Neuronal stem cell (in vitro differentiated cells): ENCODE data around the gene THBS2.
A peak's percentile ranks its signal among the peaks of the same experiment; 100 is the strongest.

Experiments used
- DNase-seq: peaks from one replicate; pipeline ENCODE4 v3.0.0-alpha.2; 2013; ENCODE audit warnings: low spot score
- H2AFZ ChIP-seq: one replicate; pipeline ENCODE4 v1.6.1; 2013; ENCODE audit warnings: mild to moderate bottlenecking, low read length, inconsistent platforms
- H2AK5ac ChIP-seq: 2 replicates; pipeline ENCODE4 v1.6.1; 2013; ENCODE audit warnings: low read depth, mild to moderate bottlenecking, inconsistent platforms, low read length, moderate library complexity, mixed read lengths
- H2BK120ac ChIP-seq: 2 replicates; pipeline ENCODE4 v1.6.1; 2013; ENCODE audit warnings: low read depth, mild to moderate bottlenecking, inconsistent platforms, low read length, moderate library complexity, mixed read lengths
- H2BK12ac ChIP-seq: one replicate; pipeline ENCODE4 v1.6.1; 2013; ENCODE audit warnings: low read length, inconsistent platforms
- H2BK15ac ChIP-seq: 2 replicates; pipeline ENCODE4 v1.6.1; 2013; ENCODE audit warnings: mild to moderate bottlenecking, low read length, inconsistent platforms, mixed read lengths
- H2BK5ac ChIP-seq: one replicate; pipeline ENCODE4 v1.6.1; 2013; ENCODE audit warnings: inconsistent platforms, mild to moderate bottlenecking, low read length, moderate library complexity
- H3K14ac ChIP-seq: one replicate; pipeline ENCODE4 v1.6.1; 2013; ENCODE audit warnings: low read length, inconsistent platforms
- H3K18ac ChIP-seq: 2 replicates; pipeline ENCODE4 v1.6.1; 2013; ENCODE audit warnings: low read length, inconsistent platforms
- H3K23ac ChIP-seq: 2 replicates; pipeline ENCODE4 v1.6.1; 2013; ENCODE audit warnings: low read depth, mild to moderate bottlenecking, mixed read lengths, low read length, inconsistent platforms; ENCODE audit not compliant: poor library complexity
- H3K27ac ChIP-seq: replicated peaks from 3 replicates; pipeline ENCODE4 v1.5.1; 2013; ENCODE audit warnings: low read length, inconsistent platforms
- H3K27me3 ChIP-seq, 3 experiments: 2 replicates each; pipeline ENCODE4 v1.6.1; 2013; ENCODE audit warnings: low read length in 3 of 3, mild to moderate bottlenecking in 2 of 3, inconsistent platforms in 1 of 3, low read depth in 1 of 3, mixed read lengths in 1 of 3, moderate library complexity in 1 of 3; ENCODE audit not compliant: control insufficient read depth in 3 of 3, insufficient read depth in 3 of 3
- H3K36me3 ChIP-seq, 2 donors: replicated peaks in 1 of 2; 2 replicates each; pipeline ENCODE4 v1.6.1; 2013; ENCODE audit warnings: low read length in 2 of 2; ENCODE audit not compliant: control insufficient read depth in 2 of 2, insufficient read depth in 2 of 2
- H3K4ac ChIP-seq: 2 replicates; pipeline ENCODE4 v1.6.1; 2013; ENCODE audit warnings: inconsistent platforms, mild to moderate bottlenecking, low read length, moderate library complexity
- H3K4me1 ChIP-seq, 2 donors: 1 replicate in 1 of 2; 2 replicates in 1 of 2; pipeline ENCODE4 v1.6.1; 2013; ENCODE audit warnings: low read length in 2 of 2, low read depth in 1 of 2; ENCODE audit not compliant: control insufficient read depth in 2 of 2, insufficient read depth in 1 of 2
- H3K4me2 ChIP-seq: one replicate; pipeline ENCODE4 v1.6.1; 2013; ENCODE audit warnings: mild to moderate bottlenecking, low read length, inconsistent platforms; ENCODE audit not compliant: insufficient read depth, poor library complexity, severe bottlenecking
- H3K4me3 ChIP-seq, 2 donors: 2 replicates each; pipeline ENCODE4 v1.5.1; 2013; ENCODE audit warnings: low read length in 2 of 2, mild to moderate bottlenecking in 2 of 2, inconsistent platforms in 1 of 2, moderate library complexity in 1 of 2
- H3K79me1 ChIP-seq: one replicate; pipeline ENCODE4 v1.6.1; 2013; ENCODE audit warnings: low read depth, mild to moderate bottlenecking, inconsistent platforms, low read length, moderate library complexity
- H3K9ac ChIP-seq: one replicate; pipeline ENCODE4 v1.6.1; 2013; ENCODE audit warnings: mild to moderate bottlenecking, low read depth, low read length, inconsistent platforms; ENCODE audit not compliant: poor library complexity
- H3K9me3 ChIP-seq, 2 donors: replicated peaks in 1 of 2; 2 replicates each; pipeline versions ENCODE3 to v1.6.1; 2013; ENCODE audit warnings: low read length in 2 of 2, mild to moderate bottlenecking in 2 of 2, inconsistent platforms in 1 of 2, low read depth in 1 of 2, mixed read lengths in 1 of 2, moderate library complexity in 1 of 2; ENCODE audit not compliant: control insufficient read depth in 2 of 2, insufficient read depth in 1 of 2
- H4K8ac ChIP-seq: one replicate; pipeline ENCODE4 v1.6.1; 2013; ENCODE audit warnings: low read depth, mild to moderate bottlenecking, inconsistent platforms, low read length, moderate library complexity
- H4K91ac ChIP-seq: one replicate; pipeline ENCODE4 v1.6.1; 2013; ENCODE audit warnings: low read length, low read depth, mild to moderate bottlenecking, inconsistent platforms; ENCODE audit not compliant: poor library complexity
- WGBS, 2 donors: extraction: QIAGEN DNeasy Blood & Tissue Kit; methylation state at CpG; one replicate each; pipeline ENCODE4 v1.1.7; 2013; ENCODE audit warnings: missing lambda C conversion rate in 2 of 2, mixed read lengths in 1 of 2; ENCODE audit not compliant: insufficient read length in 2 of 2, insufficient replicate concordance in 1 of 2; ENCODE audit errors: extremely low coverage in 2 of 2; 5-methylcytosine and 5-hydroxymethylcytosine counted together

THBS2 gene

DNA sequence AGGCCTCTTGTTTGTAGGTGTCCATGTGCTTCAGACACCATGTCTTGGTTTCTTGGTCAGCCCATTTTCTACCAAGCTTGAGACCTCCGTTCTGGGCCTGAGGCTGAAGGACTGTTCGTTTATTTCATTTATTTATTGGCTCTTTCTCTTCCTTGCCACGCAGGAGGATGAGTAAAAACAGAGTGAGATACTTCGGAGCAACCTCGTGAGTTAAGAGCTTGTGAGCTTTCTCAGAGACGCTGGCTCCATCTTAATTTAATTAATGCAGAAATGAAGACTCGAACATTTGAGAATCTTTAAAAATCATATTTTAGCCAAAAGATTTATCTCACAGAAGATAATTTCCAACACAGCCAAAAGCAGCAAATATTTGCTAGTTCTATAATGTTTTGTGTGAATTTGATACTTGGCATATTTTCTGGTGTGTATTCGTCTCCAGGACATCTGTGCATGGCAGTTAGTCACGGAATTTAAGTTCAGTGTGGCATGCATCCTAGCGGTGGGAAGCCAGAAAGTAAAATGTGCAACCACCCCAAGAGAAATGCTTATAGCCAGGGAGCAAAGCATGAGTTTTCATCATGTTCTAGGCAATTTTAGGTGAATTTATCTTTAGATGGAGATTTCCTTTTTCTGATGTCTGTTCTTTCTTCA is 76.0 kb downstream of the THBS2 start:
- H2BK15ac ChIP-seq: no peak overlapping the region
- H2BK5ac ChIP-seq: no peak overlapping the region
- DNase-seq: no peak
- H3K27ac ChIP-seq: no peak overlapping the region
- no peak overlapping the region for H2BK12ac ChIP-seq
- WGBS, 2 donors: no CpG with 5 or more reads among the region's 10 CpGs
- H3K14ac ChIP-seq: no peak overlapping the region
- no peak overlapping the region for H2BK120ac ChIP-seq
- no peaks in the 10 kb centered on the region for H3K36me3 ChIP-seq
- H2AFZ ChIP-seq: no peak overlapping the region
- no peak overlapping the region for H4K91ac ChIP-seq
- H3K18ac ChIP-seq: no peak overlapping the region
- no peak overlapping the region for H2AK5ac ChIP-seq
- no peak overlapping the region for H3K9ac ChIP-seq
- H3K27me3 ChIP-seq: no peaks in the 10 kb centered on the region
- H4K8ac ChIP-seq: no peak overlapping the region
- no peak overlapping the region for H3K4ac ChIP-seq
- no peak overlapping the region for H3K4me2 ChIP-seq
- H3K79me1 ChIP-seq: no peaks in the 10 kb centered on the region
- H3K23ac ChIP-seq: no peak overlapping the region
- no peak overlapping the region for H3K4me3 ChIP-seq
- no peaks in the 10 kb centered on the region for H3K4me1 ChIP-seq
- no peaks in the 10 kb centered on the region for H3K9me3 ChIP-seq

DNA sequence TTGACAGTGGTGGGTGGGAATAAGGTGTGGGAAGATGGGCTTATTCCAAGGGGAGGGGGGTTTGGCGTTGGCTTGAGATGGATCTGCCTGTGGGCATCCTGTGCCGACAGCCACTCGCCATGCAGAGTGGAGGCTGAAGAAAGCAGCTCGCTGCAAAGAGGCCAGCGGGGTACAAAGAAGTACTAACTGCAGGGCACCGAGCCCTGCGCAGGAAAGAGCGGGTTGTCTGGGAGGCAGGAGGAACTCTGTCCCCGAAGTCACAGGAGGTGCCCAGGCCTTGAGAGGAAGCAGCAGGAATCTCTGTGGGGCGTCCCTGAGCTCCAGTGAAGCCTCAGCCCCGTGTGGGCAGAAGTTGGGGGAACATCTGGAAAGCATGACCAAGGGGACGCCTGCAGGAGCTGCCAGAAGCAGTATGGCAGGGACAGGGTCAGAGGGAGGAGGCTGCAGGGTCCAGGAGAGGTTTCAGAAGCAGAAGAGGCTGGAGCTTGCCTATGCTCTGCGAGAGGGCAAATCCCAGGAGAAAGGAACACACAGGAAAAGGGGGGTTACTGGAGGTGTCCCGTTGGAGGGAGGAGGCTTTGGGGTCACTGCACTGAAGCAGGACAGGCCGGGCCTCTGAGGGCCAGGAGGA is 77.2 kb downstream of the THBS2 start:
- H3K14ac ChIP-seq: no peak overlapping the region
- no peak overlapping the region for H2BK12ac ChIP-seq
- no peak overlapping the region for H3K4me2 ChIP-seq
- no peak overlapping the region for H3K9ac ChIP-seq
- no peak for DNase-seq
- no peaks in the 10 kb centered on the region for H3K27me3 ChIP-seq
- H2AK5ac ChIP-seq: peak overlapping the region; percentile 91
- peak overlapping the region; percentile 43 for H3K23ac ChIP-seq
- H3K79me1 ChIP-seq: no peaks in the 10 kb centered on the region
- H2BK5ac ChIP-seq: peak overlapping the region; percentile 13
- no CpG with 5 or more reads among the region's 15 CpGs for WGBS, 2 donors
- H4K91ac ChIP-seq: no peak overlapping the region
- H3K36me3 ChIP-seq: no peaks in the 10 kb centered on the region
- peak overlapping the region; percentile 45 for H2BK15ac ChIP-seq
- no peak overlapping the region for H2BK120ac ChIP-seq
- H2AFZ ChIP-seq: no peak overlapping the region
- no peak overlapping the region for H3K27ac ChIP-seq
- no peak overlapping the region for H3K4me3 ChIP-seq
- peak overlapping the region; percentile 27 for H3K18ac ChIP-seq
- no peak overlapping the region for H3K4ac ChIP-seq
- no peak overlapping the region for H4K8ac ChIP-seq
- H3K9me3 ChIP-seq: no peaks in the 10 kb centered on the region
- no peaks in the 10 kb centered on the region for H3K4me1 ChIP-seq

DNA sequence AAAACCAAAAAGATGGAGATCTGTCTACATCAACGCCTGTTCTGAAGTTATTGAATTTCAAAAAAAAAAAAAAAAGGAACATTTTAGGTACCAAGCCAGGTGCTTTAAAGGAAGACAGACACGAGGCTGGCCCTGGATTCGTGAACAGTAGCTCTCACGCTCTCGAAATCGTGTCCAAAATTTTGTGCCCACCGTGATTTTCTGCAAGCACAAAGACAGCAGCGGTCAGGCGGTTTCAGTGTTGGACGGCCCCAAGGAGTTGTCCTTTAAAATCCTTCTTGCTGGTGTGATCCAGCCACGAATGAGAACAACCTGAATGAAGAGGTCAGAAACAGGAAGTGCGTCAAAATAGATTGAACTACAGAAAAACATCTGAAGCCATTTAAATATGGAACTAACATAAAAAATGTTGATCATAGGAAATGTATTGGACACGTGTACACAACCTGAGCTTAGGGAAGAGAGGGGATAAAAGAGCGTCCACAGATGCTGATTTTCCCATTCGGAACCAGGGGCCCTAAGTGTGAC is 78.2 kb downstream of the THBS2 start:
- no peaks in the 10 kb centered on the region for H3K4me1 ChIP-seq
- H3K18ac ChIP-seq: no peak overlapping the region
- no peak overlapping the region for H2BK12ac ChIP-seq
- H3K36me3 ChIP-seq: no peaks in the 10 kb centered on the region
- no peak overlapping the region for H3K23ac ChIP-seq
- no peak overlapping the region for H3K4me2 ChIP-seq
- no peak overlapping the region for H3K9ac ChIP-seq
- H3K4ac ChIP-seq: no peak overlapping the region
- no peak overlapping the region for H2BK15ac ChIP-seq
- H4K8ac ChIP-seq: no peak overlapping the region
- no peak overlapping the region for H2BK5ac ChIP-seq
- H2BK120ac ChIP-seq: no peak overlapping the region
- no peaks in the 10 kb centered on the region for H3K79me1 ChIP-seq
- no peak overlapping the region for H3K14ac ChIP-seq
- H3K27me3 ChIP-seq: no peaks in the 10 kb centered on the region
- no peak overlapping the region for H4K91ac ChIP-seq
- H3K27ac ChIP-seq: no peak overlapping the region
- WGBS, 2 donors: no CpG with 5 or more reads among the region's 15 CpGs
- no peak overlapping the region for H2AK5ac ChIP-seq
- DNase-seq: no peak
- no peak overlapping the region for H3K4me3 ChIP-seq
- H3K9me3 ChIP-seq: no peaks in the 10 kb centered on the region
- no peak overlapping the region for H2AFZ ChIP-seq

DNA sequence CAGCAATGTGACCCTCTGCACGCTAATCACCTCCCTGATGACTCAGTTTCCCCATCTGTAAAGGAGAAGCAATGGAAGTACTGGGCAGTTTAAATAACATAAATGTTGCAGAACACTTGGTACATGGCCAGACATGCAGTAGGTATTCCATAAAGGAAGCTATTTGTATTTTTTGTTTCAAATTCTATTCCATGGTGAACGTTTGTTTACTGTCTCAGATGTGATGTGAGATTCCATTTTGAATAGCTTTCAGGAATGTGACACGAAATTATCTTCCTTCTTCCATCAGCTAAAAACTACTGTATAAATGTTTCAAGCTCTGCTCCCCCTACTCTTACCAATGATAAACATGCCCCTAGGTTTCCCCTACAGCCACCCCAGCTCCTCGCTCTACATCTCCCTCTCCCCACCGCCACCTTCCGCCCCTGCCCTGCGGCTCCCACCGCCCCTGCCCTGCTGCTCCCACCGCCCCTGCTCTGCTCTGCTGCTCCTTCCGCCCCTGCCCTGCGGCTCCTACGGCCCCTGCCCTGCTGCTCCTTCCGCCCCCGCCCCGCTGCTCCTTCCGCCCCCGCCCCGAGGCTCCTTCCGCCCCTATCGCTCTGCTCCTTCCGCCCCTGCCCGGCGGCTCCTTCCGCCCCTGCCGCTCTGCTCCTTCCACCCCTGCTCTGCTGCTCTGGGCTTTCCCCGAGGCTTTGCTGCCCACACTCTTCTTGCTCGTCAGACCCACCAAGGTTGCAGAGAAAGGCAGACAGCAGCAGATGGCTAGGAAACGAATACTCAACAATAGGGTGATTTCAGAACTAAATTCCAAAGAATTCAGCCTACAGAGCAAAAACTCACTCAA is 78.9 kb downstream of the THBS2 start:
- no peaks in the 10 kb centered on the region for H3K9me3 ChIP-seq
- H2BK12ac ChIP-seq: no peak overlapping the region
- no peaks in the 10 kb centered on the region for H3K79me1 ChIP-seq
- no peak overlapping the region for H2AK5ac ChIP-seq
- no peak overlapping the region for H4K91ac ChIP-seq
- no peak overlapping the region for H2BK15ac ChIP-seq
- DNase-seq: no peak
- H3K9ac ChIP-seq: no peak overlapping the region
- no peak overlapping the region for H3K4ac ChIP-seq
- peak overlapping the region; percentile 57 for H3K18ac ChIP-seq
- no peaks in the 10 kb centered on the region for H3K27me3 ChIP-seq
- H3K36me3 ChIP-seq: no peaks in the 10 kb centered on the region
- H3K4me2 ChIP-seq: no peak overlapping the region
- H3K14ac ChIP-seq: no peak overlapping the region
- no peak overlapping the region for H2AFZ ChIP-seq
- H3K23ac ChIP-seq: no peak overlapping the region
- no peak overlapping the region for H3K27ac ChIP-seq
- no peaks in the 10 kb centered on the region for H3K4me1 ChIP-seq
- H3K4me3 ChIP-seq: no peak overlapping the region
- no peak overlapping the region for H2BK120ac ChIP-seq
- WGBS, 2 donors: no CpG with 5 or more reads among the region's 28 CpGs
- H2BK5ac ChIP-seq: no peak overlapping the region
- H4K8ac ChIP-seq: no peak overlapping the region
